Fibroblast of peridontal ligament (primary cell): Measurements from ENCODE around the gene DNAJB7.
"Not testable (repeated sequence)": the region's sequence is repeated elsewhere in the genome, so short reads cannot be mapped to it uniquely, and the experiment has no call there.

Experiments
- DNase-seq: peaks from one replicate; pipeline ENCODE4 v3.0.0-alpha.2; 2010; ENCODE audit errors: extremely low read depth

The DNAJB7 gene

DNA sequence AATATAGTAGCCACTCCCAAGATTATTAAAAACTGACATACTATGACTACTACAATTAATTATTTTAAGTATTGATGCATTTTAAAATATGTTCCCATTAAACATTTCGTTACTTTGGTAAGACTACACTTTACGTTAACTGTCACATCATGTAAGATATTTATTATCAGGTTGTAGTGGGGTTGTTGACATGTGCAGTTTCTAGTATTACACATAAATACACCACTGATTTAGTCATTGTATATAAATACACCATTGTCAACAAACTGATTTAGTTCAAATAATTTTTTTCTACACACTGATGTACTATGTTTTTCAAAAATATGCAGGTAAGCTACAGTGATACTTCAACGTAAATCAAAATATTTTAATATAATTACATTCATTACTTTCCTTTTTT lies 17.0 kb downstream of the DNAJB7 start:
- no peak for DNase-seq

- no peak for DNase-seq
Measured at GRCh38 chr22:40838486-40838885, 23.4 kb downstream of the DNAJB7 start.

DNA sequence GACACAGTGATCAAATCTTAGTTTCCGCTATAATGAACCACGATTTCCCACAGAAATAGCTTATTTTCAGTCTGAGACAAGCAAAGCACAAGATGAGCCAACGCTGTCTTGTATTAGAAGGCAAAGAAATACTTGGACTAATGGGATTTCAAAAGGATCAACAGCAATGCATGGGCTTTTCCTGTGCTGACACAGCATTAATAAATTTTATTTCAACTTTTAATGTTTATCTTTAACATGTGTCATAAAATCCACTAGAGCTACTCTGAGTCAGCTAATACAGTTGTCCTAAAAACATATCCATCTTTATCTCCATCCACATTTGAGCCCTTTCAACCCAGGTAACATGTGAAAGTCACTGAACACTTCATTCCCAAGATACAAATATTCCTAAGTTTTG lies 27.3 kb downstream of the DNAJB7 start:
- DNase-seq = no peak

DNA sequence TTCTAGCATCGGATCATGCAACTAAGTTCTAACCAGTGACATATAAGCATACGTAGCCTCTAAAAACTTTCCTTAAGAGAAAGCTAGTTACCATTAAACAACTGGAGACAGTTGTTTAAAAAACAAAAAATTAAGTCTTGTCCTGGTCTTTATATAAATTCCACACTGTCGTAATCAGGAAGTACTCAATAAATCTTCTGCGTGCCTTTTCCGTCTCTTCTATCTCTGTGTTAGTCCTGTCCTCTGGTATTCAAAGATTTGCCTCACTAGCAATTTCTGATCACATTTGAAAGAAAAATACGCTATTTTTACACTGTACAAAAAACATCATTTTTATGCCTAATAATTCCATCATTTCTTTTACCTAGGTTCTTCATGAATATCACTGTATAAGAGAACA lies 32.8 kb downstream of the DNAJB7 start:
- no peak for DNase-seq

- DNase-seq = no peak
Measured at GRCh38 chr22:40826984-40827741, 34.8 kb downstream of the DNAJB7 start.

GRCh38 chr22:40826292-40826691 lies 35.6 kb downstream of the DNAJB7 start:
- not testable (repeated sequence) for DNase-seq

- no peak for DNase-seq
Measured at GRCh38 chr22:40823426-40823825, 38.5 kb downstream of the DNAJB7 start.

GRCh38 chr22:40819599-40820140 lies 42.2 kb downstream of the DNAJB7 start:
- DNase-seq = peak; percentile 54

DNA sequence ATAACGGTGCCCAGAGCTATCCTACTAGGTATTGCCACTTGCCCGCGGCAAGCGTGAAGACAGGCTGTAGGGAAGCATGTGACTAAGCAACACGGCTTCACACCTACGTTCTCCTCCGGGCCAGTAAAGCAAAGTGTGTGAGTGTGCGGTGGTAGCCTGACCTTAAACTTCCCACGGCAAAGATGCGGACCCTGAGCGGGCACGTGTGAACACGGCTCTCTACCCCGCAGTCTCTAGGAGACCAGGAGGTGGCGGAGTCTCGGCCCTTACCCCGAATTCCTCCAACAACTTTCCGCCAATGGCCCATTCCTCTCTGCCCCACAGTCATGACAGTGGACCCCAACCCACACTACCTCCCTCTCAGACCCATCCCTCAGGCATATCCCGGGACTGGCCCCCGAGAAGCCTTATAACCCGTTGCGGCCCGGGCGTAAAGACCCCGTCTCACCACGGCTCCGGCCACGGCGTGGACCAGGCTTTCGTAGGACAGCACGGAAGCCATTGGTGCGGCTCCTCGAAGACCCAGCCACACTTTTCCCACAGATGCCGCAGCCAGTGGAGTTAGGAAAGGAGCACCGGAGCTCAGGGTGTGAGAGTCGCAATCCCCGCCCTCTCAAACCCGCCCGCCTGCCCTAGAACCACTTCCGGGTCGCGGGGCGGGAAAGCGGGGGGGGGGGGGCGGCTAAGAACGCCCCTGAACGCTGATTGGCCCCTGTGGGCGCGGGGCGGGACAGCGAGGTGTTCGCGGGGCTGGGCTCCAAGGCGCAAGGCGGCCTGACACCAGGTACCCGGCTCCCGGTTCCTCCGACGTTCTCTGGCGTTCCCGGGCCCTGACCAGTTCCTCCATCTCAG lies 42.9 kb downstream of the DNAJB7 start, which contains the start of gene SLC25A17:
TSS of gene SLC25A17 (minus strand) at position 600 of the 852 bp plus-strand sequence. CDS start at position 502, 98 bp downstream.
- DNase-seq = peak; percentile 60

GRCh38 chr22:40818192-40818746 lies 43.6 kb downstream of the DNAJB7 start:
- DNase-seq = peak; percentile 6

DNA sequence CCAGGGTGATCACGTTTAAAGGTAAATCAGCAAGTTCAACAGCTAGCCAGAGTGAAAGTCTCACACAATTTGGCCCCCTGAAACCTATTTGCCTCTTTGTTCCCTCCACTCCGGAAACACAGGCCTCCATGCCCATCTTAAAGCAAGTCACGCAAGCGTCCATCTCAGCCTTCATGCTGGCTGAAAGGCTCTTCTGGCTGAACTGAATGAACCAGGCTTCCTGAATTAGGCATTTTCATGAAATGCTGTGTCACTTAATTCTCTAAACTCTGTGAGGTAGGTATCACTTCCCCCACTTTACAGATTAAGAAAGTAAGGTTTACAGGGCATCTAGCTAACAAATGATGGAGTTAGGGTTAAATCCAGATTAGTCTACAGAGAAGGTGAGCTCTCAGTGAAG lies 44.2 kb downstream of the DNAJB7 start:
- no peak for DNase-seq

GRCh38 chr22:40813912-40814315 lies 48.0 kb downstream of the DNAJB7 start:
- DNase-seq = no peak
